ENCODE measurements around the gene DCLK1.

The DCLK1 gene

GRCh38 chr13:35832551-35832950 lies 298.6 kb downstream of the DCLK1 start:
- Histone ChIP-seq H3K36me3 (ENCODE audit: control insufficient read depth, insufficient read depth, low read length) (no peaks in the 10 kb centered on the region), H3K27me3 (replicated peaks; ENCODE audit: control insufficient read depth, insufficient read depth, low read length) (no peaks in the 10 kb centered on the region), H3K4me3 (replicated peaks; ENCODE audit: low read depth, low read length) (no peak overlapping the region)
- TF ChIP-seq, protein P1, sequence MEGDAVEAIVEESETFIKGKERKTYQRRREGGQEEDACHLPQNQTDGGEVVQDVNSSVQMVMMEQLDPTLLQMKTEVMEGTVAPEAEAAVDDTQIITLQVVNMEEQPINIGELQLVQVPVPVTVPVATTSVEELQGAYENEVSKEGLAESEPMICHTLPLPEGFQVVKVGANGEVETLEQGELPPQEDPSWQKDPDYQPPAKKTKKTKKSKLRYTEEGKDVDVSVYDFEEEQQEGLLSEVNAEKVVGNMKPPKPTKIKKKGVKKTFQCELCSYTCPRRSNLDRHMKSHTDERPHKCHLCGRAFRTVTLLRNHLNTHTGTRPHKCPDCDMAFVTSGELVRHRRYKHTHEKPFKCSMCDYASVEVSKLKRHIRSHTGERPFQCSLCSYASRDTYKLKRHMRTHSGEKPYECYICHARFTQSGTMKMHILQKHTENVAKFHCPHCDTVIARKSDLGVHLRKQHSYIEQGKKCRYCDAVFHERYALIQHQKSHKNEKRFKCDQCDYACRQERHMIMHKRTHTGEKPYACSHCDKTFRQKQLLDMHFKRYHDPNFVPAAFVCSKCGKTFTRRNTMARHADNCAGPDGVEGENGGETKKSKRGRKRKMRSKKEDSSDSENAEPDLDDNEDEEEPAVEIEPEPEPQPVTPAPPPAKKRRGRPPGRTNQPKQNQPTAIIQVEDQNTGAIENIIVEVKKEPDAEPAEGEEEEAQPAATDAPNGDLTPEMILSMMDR (IDR thresholded peaks at IDR 0.05; ENCODE audit: insufficient read depth, low read length, poor library complexity, severe bottlenecking): no peak
- DNase-seq (ENCODE audit: extremely low read depth, insufficient read length): no peak

DNA sequence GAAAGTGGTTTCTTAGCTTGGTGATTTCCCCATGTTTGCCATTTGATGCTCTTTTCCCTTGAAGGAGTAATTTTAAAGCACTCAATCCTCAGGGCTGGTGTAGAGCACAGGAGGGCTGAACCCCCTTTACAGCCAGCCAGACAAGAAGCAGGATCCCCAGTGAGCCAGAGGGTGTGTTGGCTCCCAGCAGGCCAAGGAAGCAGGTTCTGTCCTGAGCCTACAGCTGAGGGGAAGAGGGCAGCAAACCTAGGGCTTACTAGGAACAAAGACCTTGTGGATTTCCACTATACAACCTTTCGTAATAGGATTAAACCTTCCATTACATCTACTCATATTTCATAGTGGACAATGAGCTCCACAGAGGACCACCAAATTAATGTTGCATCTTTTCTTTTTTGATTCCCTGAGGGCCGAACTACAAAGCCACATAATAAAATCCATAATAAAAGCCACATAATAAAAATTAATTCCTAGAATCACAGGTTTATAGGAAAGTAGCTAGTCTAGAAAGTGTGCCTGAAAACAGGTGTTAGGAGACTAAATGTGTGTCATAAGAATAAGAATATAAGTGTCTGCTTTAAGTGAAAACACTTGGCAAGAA lies 300.2 kb downstream of the DCLK1 start:
- Histone ChIP-seq H3K4me3 (replicated peaks; ENCODE audit: low read depth, low read length) (no peak overlapping the region), H3K27me3 (replicated peaks; ENCODE audit: control insufficient read depth, insufficient read depth, low read length) (no peaks in the 10 kb centered on the region), H3K36me3 (ENCODE audit: control insufficient read depth, insufficient read depth, low read length) (no peaks in the 10 kb centered on the region)
- no peak for DNase-seq (ENCODE audit: extremely low read depth, insufficient read length)
- TF ChIP-seq, protein P1 (IDR thresholded peaks at IDR 0.05; ENCODE audit: insufficient read depth, low read length, poor library complexity, severe bottlenecking): no peak

DNA sequence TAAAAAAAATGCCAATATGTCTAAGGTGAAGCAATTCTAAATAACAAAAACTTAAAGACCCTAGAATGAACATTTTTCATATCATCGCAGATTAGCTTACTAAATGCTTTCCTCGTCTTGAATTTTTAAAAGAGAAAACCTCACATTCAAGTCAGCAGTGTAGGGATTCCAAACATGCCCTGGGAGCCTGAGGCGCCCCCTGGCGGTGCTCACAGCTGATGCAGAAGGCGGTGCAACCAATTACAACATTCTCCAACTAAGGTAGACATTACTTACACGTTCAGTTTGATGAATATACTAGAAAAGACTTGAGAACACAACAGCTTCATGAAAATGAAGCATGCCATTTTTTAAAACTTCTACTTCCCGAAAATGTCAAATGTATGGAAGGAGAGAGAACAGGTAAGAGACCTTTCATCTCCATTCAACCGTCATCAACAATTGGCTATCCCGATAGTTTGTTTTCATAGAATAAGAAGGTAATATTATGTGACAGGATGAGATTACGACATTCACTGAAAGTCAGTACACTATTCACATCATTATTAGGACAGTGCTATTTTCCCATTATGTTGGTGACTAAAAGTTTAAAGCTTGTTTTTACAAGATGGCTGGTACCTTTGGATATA lies 304.4 kb downstream of the DCLK1 start:
- no peak for DNase-seq (ENCODE audit: extremely low read depth, insufficient read length)

GRCh38 chr13:35824825-35825224 lies 306.4 kb downstream of the DCLK1 start:
- H3K36me3 ChIP-seq (ENCODE audit: control insufficient read depth, insufficient read depth, low read length): no peaks in the 10 kb centered on the region
- H3K27me3 ChIP-seq (replicated peaks; ENCODE audit: control insufficient read depth, insufficient read depth, low read length): no peaks in the 10 kb centered on the region
- DNase-seq (ENCODE audit: extremely low read depth, insufficient read length): no peak
- no peak overlapping the region for H3K4me3 ChIP-seq (replicated peaks; ENCODE audit: low read depth, low read length)
- TF ChIP-seq, protein P1 (IDR thresholded peaks at IDR 0.05; ENCODE audit: insufficient read depth, low read length, poor library complexity, severe bottlenecking): no peak

More for the DNA sequence above, 304.4 kb downstream of the DCLK1 start:
- TF ChIP-seq, protein P1 (IDR thresholded peaks at IDR 0.05; ENCODE audit: insufficient read depth, low read length, poor library complexity, severe bottlenecking): peak; percentile 32
- Histone ChIP-seq H3K27me3 (replicated peaks; ENCODE audit: control insufficient read depth, insufficient read depth, low read length) (no peaks in the 10 kb centered on the region), H3K36me3 (ENCODE audit: control insufficient read depth, insufficient read depth, low read length) (no peaks in the 10 kb centered on the region), H3K4me3 (replicated peaks; ENCODE audit: low read depth, low read length) (no peak overlapping the region)

DNA sequence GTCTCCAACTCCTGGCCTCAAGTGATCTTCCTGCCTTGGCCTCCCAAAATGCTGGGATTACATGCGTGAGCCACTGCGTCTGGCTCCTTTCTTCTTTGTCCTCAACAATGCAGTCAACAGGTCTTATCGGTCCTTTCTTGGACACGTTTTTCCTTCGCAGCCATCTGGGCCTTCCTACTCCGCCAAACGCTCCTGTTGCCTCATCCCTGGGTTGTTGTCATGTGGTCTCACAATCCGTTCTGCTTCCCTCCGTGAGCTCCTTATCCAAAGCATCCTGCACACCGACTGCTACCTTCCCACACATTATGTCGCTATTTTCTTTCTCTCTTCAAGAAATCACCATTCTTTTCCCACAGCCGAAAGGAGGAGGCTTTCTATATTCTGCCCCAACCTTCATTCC lies 306.8 kb downstream of the DCLK1 start:
- Histone ChIP-seq H3K27me3 (replicated peaks; ENCODE audit: control insufficient read depth, insufficient read depth, low read length) (no peaks in the 10 kb centered on the region), H3K36me3 (ENCODE audit: control insufficient read depth, insufficient read depth, low read length) (no peaks in the 10 kb centered on the region), H3K4me3 (replicated peaks; ENCODE audit: low read depth, low read length) (no peak overlapping the region)
- no peak for DNase-seq (ENCODE audit: extremely low read depth, insufficient read length)
- TF ChIP-seq, protein P1 (IDR thresholded peaks at IDR 0.05; ENCODE audit: insufficient read depth, low read length, poor library complexity, severe bottlenecking): no peak

All from GM06990 (cell line).